OCI-LY1 (cell line): ENCODE results near the gene RFPL4A.
"Not testable (repeated sequence)": the region's sequence is repeated elsewhere in the genome, so short reads cannot be mapped to it uniquely, and the experiment has no call there.

Experiments
- H2AFZ ChIP-seq: fragments of 200-600 bp; sonication (generic), shearing (Covaris generic); 2 replicates; pipeline ENCODE4 v1.6.0; 2014; ENCODE audit warnings: antibody characterized with exemption, mild to moderate bottlenecking, low read length
- H3F3A ChIP-seq: fragments of 200-600 bp; sonication (generic), shearing (Covaris generic); 2 replicates; pipeline ENCODE4 v1.6.0; 2014; ENCODE audit warnings: mild to moderate bottlenecking, antibody characterized with exemption, low read length, moderate library complexity; ENCODE audit not compliant: insufficient read depth
- H3K27ac ChIP-seq: fragments of 200-600 bp; sonication (generic); 2 replicates; pipeline ENCODE4 v1.5.1; 2014; ENCODE audit warnings: low read length, mixed run types, mild to moderate bottlenecking, low read depth; ENCODE audit not compliant: poor library complexity, severe bottlenecking
- H3K27me3 ChIP-seq: fragments of 200-600 bp; sonication (generic); 2 replicates; pipeline ENCODE4 v1.6.0; 2014; ENCODE audit warnings: antibody characterized with exemption, mild to moderate bottlenecking, low read length, moderate library complexity; ENCODE audit not compliant: insufficient read depth
- H3K36me3 ChIP-seq: fragments of 200-600 bp; sonication (generic); 2 replicates; pipeline ENCODE4 v1.6.1; 2014; ENCODE audit warnings: mild to moderate bottlenecking, antibody characterized with exemption, low read length, moderate library complexity, mixed read lengths; ENCODE audit not compliant: insufficient read depth
- H3K4me1 ChIP-seq: fragments of 200-600 bp; sonication (generic); 2 replicates; pipeline ENCODE4 v1.5.1; 2014; ENCODE audit warnings: mild to moderate bottlenecking, low read length, moderate library complexity; ENCODE audit not compliant: insufficient read depth, severe bottlenecking
- H3K4me2 ChIP-seq: fragments of 200-600 bp; sonication (generic), shearing (Covaris generic); 2 replicates; pipeline ENCODE4 v1.6.1; 2014; ENCODE audit warnings: low read length
- H3K4me3 ChIP-seq: fragments of 200-600 bp; sonication (generic); 2 replicates; pipeline ENCODE4 v1.5.1; 2014; ENCODE audit warnings: low read length, low read depth, mild to moderate bottlenecking, mixed read lengths; ENCODE audit not compliant: poor library complexity, severe bottlenecking
- H3K79me2 ChIP-seq: fragments of 200-600 bp; shearing (Covaris generic); 2 replicates; pipeline ENCODE4 v1.6.1; 2016; ENCODE audit warnings: mixed run types, low read length, mixed read lengths; ENCODE audit not compliant: insufficient read depth
- H3K9ac ChIP-seq: fragments of 200-600 bp; sonication (generic), shearing (Covaris generic); 2 replicates; pipeline ENCODE4 v1.6.1; 2014; ENCODE audit warnings: mild to moderate bottlenecking, low read length, mixed read lengths
- H3K9me2 ChIP-seq: fragments of 200-600 bp; sonication (generic), shearing (Covaris generic); 2 replicates; pipeline ENCODE4 v1.6.1; 2014; ENCODE audit warnings: low read depth, mild to moderate bottlenecking, low read length, mixed read lengths
- H3K9me3 ChIP-seq: fragments of 200-600 bp; shearing (Covaris generic); 2 replicates; pipeline ENCODE4 v1.6.1; 2014; ENCODE audit warnings: low read length, mixed read lengths
- H4K20me1 ChIP-seq: fragments of 200-600 bp; sonication (generic), shearing (Covaris generic); 2 replicates; pipeline ENCODE4 v1.6.0; 2016; ENCODE audit warnings: mild to moderate bottlenecking, low read length; ENCODE audit not compliant: insufficient read depth
- EZH2 ChIP-seq: fragments of 200-600 bp; sonication (generic), shearing (Covaris generic); IDR thresholded peaks from 2 replicates; pipeline ENCODE4 v1.8.0; 2017; ENCODE audit warnings: borderline replicate concordance, mixed run types, mild to moderate bottlenecking, antibody characterized with exemption, low read length, moderate library complexity, mixed read lengths
- TF ChIP-seq, protein P1 (sequence below): fragments of 200-600 bp; sonication (generic), shearing (Covaris generic); IDR thresholded peaks from 2 replicates; pipeline ENCODE4 v1.5.1; 2017; ENCODE audit warnings: mild to moderate bottlenecking, antibody characterized with exemption, low read length, moderate library complexity, mixed read lengths

RFPL4A gene

GRCh38 chr19:55738302-55738701 is 20.6 kb upstream of the RFPL4A start, which contains the start of gene NLRP9:
Gene NLRP9 (minus strand): TSS chr19:55738402. CDS start chr19:55738374, 28 bp downstream.
- Histone ChIP-seq H3K9ac (no peak within 1 kb of the TSS), H3K9me3 (no peaks in the 10 kb centered on the region), H3K79me2 (no peaks in the 10 kb centered on the region), H3K9me2 (no peaks in the 10 kb centered on the region), H3F3A (no peaks in the 10 kb centered on the region), H4K20me1 (no peaks in the 10 kb centered on the region), H3K4me1 (no peaks in the 10 kb centered on the region), H3K4me2 (no peak within 1 kb of the TSS), H3K36me3 (no peaks in the 10 kb centered on the region), H2AFZ (no peak within 1 kb of the TSS), H3K27me3 (no peaks in the 10 kb centered on the region), H3K27ac (no peak within 1 kb of the TSS), H3K4me3 (no peak within 1 kb of the TSS)
- TF ChIP-seq, protein P1, sequence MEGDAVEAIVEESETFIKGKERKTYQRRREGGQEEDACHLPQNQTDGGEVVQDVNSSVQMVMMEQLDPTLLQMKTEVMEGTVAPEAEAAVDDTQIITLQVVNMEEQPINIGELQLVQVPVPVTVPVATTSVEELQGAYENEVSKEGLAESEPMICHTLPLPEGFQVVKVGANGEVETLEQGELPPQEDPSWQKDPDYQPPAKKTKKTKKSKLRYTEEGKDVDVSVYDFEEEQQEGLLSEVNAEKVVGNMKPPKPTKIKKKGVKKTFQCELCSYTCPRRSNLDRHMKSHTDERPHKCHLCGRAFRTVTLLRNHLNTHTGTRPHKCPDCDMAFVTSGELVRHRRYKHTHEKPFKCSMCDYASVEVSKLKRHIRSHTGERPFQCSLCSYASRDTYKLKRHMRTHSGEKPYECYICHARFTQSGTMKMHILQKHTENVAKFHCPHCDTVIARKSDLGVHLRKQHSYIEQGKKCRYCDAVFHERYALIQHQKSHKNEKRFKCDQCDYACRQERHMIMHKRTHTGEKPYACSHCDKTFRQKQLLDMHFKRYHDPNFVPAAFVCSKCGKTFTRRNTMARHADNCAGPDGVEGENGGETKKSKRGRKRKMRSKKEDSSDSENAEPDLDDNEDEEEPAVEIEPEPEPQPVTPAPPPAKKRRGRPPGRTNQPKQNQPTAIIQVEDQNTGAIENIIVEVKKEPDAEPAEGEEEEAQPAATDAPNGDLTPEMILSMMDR: no peak

- H3F3A ChIP-seq: no peaks in the 10 kb centered on the region
- H3K27ac ChIP-seq: no peak overlapping the region
- H3K4me3 ChIP-seq: no peak overlapping the region
- no peaks in the 10 kb centered on the region for H3K27me3 ChIP-seq
- no peaks in the 10 kb centered on the region for H4K20me1 ChIP-seq
- H3K79me2 ChIP-seq: no peaks in the 10 kb centered on the region
- no peaks in the 10 kb centered on the region for H3K9me3 ChIP-seq
- no peaks in the 10 kb centered on the region for H3K9me2 ChIP-seq
- H2AFZ ChIP-seq: no peak overlapping the region
- H3K9ac ChIP-seq: no peak overlapping the region
- H3K4me2 ChIP-seq: no peak overlapping the region
- no peaks in the 10 kb centered on the region for H3K36me3 ChIP-seq
- TF ChIP-seq, protein P1: no peak
- no peak for TF ChIP-seq EZH2
- H3K4me1 ChIP-seq: no peaks in the 10 kb centered on the region
Measured at GRCh38 chr19:55750715-55751114, 8.2 kb upstream of the RFPL4A start.

- no peaks in the 10 kb centered on the region for H3K9me2 ChIP-seq
- H3K4me3 ChIP-seq: no peak overlapping the region
- H3K4me2 ChIP-seq: no peak overlapping the region
- TF ChIP-seq, protein P1: no peak
- TF ChIP-seq EZH2: no peak
- H3K36me3 ChIP-seq: no peaks in the 10 kb centered on the region
- H3K79me2 ChIP-seq: no peaks in the 10 kb centered on the region
- no peaks in the 10 kb centered on the region for H3K9me3 ChIP-seq
- H3K27me3 ChIP-seq: no peaks in the 10 kb centered on the region
- H2AFZ ChIP-seq: no peak overlapping the region
- no peak overlapping the region for H3K27ac ChIP-seq
- H3K9ac ChIP-seq: no peak overlapping the region
- no peaks in the 10 kb centered on the region for H4K20me1 ChIP-seq
- H3K4me1 ChIP-seq: no peaks in the 10 kb centered on the region
- no peaks in the 10 kb centered on the region for H3F3A ChIP-seq
Measured at GRCh38 chr19:55753401-55753800, 5.5 kb upstream of the RFPL4A start.

DNA sequence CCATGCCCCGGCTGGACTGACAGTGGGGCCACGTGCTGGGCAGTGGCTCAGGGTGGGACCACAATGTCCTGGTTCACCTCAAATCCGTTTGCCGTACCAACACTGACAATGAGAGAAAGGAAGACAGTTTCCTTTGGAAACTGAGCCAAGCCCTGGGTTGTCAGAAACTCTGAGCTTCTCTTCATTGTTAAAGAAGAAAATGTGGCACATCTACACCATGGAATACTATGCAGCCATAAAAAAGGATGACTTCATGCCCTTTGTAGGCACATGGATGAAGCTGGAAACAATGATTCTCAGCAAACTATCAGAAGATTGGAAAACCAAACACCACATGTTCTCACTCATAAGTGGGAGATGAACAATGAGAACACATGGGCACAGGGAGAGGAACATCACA is 2.1 kb upstream of the RFPL4A start:
- H2AFZ ChIP-seq, H3F3A ChIP-seq, H4K20me1 ChIP-seq, H3K36me3 ChIP-seq, H3K27me3 ChIP-seq, H3K4me3 ChIP-seq, H3K27ac ChIP-seq, H3K9me2 ChIP-seq, H3K9me3 ChIP-seq, H3K9ac ChIP-seq, H3K4me2 ChIP-seq, H3K4me1 ChIP-seq, H3K79me2 ChIP-seq: not testable (repeated sequence)
